Fibroblast of pulmonary artery (primary cell): ENCODE data around the gene HUS1.

ENCODE experiments used
- DNase-seq: peaks from one replicate; pipeline ENCODE4 v3.0.0-alpha.2; 2010; ENCODE audit warnings: low read depth
- H3K4me3 ChIP-seq: replicated peaks from 2 replicates; pipeline ENCODE4 v1.5.1; 2011; ENCODE audit warnings: low read depth, mild to moderate bottlenecking, control low read depth, low read length, moderate library complexity
- CTCF ChIP-seq: IDR thresholded peaks from 2 replicates; pipeline ENCODE4 v1.5.1; 2011; ENCODE audit warnings: mild to moderate bottlenecking, control low read depth, low read length, inconsistent platforms; ENCODE audit errors: missing control alignments

The HUS1 gene

DNA sequence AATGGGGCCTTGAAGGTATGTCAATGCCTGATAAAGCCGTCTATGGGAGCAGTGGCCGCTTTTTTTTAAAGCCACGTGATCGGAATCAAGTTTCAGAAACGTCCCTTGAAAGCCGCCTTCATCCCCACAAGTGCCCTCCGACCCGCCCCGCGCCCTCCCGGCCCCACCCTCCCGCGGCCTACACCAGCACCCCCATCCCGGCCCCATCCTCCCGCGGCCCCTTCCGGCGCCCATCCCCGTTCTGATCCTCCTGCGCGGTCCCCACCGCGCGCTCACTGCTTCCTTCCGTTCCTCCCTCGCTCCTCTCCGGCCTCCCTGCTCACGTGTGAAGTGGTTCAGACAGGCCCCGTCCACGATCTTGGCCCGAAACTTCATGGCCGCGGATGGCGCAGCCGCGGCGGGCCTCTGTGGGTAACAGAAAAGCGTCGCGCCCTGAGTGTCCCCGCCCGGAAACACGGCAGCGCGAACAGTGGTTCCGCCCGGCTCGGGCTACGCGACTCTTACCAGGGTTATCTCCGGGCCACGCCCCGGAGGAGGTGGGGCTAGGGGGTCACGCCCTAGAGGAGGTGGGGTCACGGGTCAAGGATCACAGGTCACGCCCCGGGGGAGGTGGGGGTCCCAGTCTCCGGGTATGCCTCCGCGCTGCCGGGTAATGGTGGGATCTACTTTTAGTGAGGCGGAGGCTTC lies at the start of gene HUS1:
Gene HUS1, minus strand, starts transcription at position 471 of the 687 bp plus-strand sequence. Its CDS starts 96 bp downstream, at position 375.
- H3K4me3 ChIP-seq, result peak within 1 kb of the TSS; percentile 74
- TF ChIP-seq CTCF, result no peak
- peak; percentile 88 for DNase-seq

GRCh38 chr7:48028938-48029337 lies 49.5 kb upstream of the HUS1 start, which contains the start of gene SUN3:
Gene SUN3, minus strand, starts transcription at chr7:48029107. Its CDS starts 169 bp downstream, at chr7:48028938.
- no peak for DNase-seq
- no peak for TF ChIP-seq CTCF
- no peak within 1 kb of the TSS for H3K4me3 ChIP-seq

DNA sequence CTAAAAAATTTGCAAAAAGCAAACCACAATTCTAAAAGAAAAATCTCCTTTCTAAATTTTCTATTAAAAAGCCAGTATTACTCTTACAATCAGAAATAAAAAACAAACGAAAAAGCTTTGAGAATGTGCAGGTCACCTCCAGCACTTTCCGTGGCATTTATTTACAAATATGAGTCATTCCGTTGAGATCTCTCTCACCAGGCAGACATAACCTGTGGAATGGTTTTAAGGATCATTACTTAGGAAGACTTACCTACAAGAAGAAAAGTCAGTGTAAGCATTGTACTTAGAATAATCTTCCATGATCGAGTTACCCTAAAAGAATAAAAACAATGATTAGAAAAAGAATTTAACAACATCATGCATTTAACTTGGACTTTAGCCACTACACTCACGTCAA lies 46.2 kb upstream of the HUS1 start:
- TF ChIP-seq CTCF, result no peak
- DNase-seq, result no peak
- no peak overlapping the region for H3K4me3 ChIP-seq

GRCh38 chr7:48017674-48018073 lies 38.3 kb upstream of the HUS1 start:
- no peak overlapping the region for H3K4me3 ChIP-seq
- DNase-seq, result no peak
- TF ChIP-seq CTCF, result no peak

DNA sequence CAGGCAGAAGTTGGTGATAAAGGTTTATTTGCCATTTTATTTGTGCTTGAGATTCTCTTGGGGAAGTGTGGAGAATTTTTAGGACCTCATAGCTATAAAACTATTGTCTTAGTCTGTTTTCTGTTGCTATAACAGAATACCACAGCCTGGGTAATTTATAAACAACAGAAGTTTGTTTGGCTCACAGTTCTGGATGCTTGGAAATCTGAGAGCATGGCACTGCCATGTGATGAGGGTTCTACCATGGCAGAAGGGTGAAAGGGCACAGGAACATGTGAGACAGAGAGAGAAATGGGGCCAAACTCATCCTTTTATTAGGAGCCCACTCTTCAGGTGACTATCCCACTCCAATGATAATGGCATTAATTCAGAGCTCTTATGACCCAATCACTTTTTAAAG lies 37.2 kb upstream of the HUS1 start:
- no peak for DNase-seq
- no peak overlapping the region for H3K4me3 ChIP-seq
- no peak for TF ChIP-seq CTCF

- no peak for TF ChIP-seq CTCF
- no peak for DNase-seq
- no peak overlapping the region for H3K4me3 ChIP-seq
Measured at GRCh38 chr7:48011951-48012350, 32.5 kb upstream of the HUS1 start.

DNA sequence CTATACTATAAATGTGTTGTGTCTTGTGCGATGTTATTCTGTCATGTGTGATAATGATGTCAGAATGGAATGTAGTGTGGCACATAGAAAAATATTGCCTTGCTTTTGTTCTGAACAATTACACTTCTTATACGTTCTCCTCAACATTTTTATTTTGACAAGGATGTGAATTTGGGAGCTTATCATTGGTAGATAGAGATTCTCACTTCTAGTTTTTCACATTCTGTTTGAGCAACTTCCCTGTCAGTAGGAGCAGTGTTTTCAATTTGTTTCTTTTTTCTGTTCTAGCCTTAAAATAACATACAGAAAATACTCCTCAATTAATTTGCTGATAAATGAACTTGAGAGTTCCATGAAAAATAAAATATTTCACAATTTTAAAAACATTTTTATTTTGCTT lies 31.9 kb upstream of the HUS1 start:
- DNase-seq, result no peak
- TF ChIP-seq CTCF, result no peak
- H3K4me3 ChIP-seq, result no peak overlapping the region
